ENCODE measurements around the gene DGKK.

Gene DGKK

GRCh38 chrX:50475208-50475607, 4.6 kb upstream of the DGKK start:
- FAIRE-seq (no peak), DNase-seq (ENCODE audit: insufficient read length, low spot score) (no peak)
- TF ChIP-seq, protein P1, sequence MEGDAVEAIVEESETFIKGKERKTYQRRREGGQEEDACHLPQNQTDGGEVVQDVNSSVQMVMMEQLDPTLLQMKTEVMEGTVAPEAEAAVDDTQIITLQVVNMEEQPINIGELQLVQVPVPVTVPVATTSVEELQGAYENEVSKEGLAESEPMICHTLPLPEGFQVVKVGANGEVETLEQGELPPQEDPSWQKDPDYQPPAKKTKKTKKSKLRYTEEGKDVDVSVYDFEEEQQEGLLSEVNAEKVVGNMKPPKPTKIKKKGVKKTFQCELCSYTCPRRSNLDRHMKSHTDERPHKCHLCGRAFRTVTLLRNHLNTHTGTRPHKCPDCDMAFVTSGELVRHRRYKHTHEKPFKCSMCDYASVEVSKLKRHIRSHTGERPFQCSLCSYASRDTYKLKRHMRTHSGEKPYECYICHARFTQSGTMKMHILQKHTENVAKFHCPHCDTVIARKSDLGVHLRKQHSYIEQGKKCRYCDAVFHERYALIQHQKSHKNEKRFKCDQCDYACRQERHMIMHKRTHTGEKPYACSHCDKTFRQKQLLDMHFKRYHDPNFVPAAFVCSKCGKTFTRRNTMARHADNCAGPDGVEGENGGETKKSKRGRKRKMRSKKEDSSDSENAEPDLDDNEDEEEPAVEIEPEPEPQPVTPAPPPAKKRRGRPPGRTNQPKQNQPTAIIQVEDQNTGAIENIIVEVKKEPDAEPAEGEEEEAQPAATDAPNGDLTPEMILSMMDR (IDR thresholded peaks at IDR 0.05; ENCODE audit: insufficient read depth, missing control alignments), result no peak

DNA sequence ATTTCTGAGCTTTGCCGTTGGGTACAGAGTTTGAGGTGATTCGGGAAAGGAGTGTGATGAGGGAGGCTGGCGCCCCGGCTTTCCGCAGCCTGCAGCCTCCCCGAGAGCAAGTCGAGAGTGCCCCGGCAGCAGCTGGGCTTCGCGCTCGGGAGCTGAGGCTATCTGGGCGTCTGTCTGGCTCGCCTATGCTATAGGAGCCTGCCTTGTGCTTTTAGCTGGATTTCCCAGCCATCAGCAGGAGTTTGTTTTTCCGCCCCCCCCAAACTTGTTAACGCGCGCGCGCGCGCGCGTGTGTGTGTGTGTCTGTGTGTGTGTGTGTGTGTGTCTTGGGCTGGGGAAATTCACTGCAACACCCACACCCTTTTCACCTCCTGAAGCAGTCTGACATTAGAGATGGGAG, 765 bp upstream of the DGKK start:
- TF ChIP-seq, protein P1 (IDR thresholded peaks at IDR 0.05; ENCODE audit: insufficient read depth, missing control alignments), result no peak
- no peak for DNase-seq (ENCODE audit: insufficient read length, low spot score)

DNA sequence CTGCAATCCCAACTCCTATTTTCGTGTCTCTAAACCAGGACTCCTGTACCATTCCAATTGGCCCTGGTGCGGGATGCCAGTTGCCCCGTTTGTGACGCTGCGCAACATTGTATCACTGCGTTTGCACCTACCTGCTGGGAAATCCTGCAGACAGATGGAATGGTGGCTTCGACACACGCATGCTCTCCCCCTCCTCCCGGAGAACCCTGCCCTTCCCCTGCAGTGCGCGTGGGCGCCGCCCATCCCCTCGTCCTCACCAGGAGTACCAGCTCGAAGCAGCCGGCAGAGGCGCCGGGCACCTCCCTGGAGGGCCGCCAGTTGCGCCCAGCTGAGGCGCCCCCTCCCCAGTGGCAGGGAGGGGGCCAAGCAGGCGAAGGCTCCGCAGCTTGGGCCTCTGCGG, 1.4 kb downstream of the DGKK start:
- FAIRE-seq, result no peak
- DNase-seq (ENCODE audit: insufficient read length, low spot score), result no peak
- TF ChIP-seq, protein P1 (IDR thresholded peaks at IDR 0.05; ENCODE audit: insufficient read depth, missing control alignments), result no peak

More for the DNA sequence above, 765 bp upstream of the DGKK start:
- no peak for FAIRE-seq

DNA sequence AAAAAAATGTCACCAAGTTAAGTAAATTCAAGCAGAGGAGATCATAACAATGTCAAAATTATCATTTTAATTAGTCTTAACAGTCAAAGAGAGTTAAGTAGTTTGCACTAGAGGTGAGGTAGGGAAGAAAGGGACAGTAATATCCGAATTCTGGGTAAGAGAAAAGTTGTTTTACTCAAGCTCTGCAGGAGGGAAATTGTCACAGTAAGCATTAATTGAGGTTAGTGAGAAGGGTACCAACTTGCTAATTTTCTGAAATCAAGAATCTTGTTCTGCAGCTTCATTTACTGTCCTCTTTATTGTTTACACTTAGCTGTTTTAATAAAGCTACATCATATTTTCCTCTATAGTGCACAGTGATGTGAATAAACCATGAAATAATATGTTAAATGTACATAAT, 11.0 kb downstream of the DGKK start:
- DNase-seq (ENCODE audit: insufficient read length, low spot score), result no peak
- FAIRE-seq, result no peak
- TF ChIP-seq, protein P1 (IDR thresholded peaks at IDR 0.05; ENCODE audit: insufficient read depth, missing control alignments), result no peak

DNA sequence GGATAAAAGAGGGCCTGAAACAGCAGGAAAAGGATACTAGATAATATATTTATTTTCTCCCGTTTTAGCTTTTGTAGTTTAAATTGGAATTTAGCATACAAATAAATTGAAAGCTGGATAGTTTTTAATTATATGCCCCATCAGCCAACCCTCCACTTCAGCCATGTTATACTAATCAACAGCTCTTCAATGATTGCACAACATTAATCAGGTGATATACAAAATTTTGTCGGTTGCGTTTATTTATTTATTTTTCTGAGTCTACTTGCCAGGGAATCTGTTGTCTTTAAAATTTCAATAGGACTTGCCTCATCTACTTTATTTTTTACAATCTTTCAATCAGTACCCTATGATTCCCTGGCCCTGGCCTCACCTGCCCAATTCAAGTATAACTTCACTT, 12.1 kb downstream of the DGKK start:
- FAIRE-seq (no peak), DNase-seq (ENCODE audit: insufficient read length, low spot score) (no peak)
- TF ChIP-seq, protein P1 (IDR thresholded peaks at IDR 0.05; ENCODE audit: insufficient read depth, missing control alignments), result no peak

DNA sequence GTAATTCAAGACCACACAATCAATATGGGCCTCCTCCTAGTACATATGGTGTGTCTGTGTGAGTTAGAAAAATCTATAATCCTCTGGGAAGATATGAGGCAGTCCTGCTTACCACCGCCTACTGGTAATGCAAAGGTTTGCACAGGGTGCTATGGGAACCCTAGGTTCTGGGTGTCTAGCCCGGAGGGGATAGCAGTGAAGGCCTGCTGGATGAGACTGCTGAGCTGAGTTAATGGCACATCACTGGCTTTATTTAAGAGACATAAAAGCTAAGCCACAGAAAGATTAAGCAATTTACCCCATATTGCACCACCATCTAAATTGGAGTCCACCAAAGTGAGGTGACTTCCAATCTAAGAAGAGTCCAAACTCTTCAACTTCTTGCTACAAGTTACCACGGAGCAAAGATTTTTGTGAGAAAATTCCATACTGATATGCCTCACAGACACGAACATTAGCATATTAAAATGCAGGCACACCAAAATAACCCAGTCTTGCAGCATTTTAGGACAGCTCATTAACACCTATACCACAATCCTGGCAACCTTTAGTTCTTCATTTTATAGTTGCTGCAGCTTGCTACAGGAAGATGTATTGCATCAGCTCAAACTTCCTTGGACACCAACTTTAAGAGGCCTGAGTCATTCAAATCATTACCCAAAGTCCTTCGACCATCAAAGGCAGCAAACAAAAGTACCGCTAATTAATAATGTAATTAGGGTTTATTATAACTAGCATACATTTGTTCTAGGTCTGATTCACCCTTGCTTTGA, 13.7 kb downstream of the DGKK start:
- FAIRE-seq, result no peak
- TF ChIP-seq, protein P1 (IDR thresholded peaks at IDR 0.05; ENCODE audit: insufficient read depth, missing control alignments), result no peak
- DNase-seq (ENCODE audit: insufficient read length, low spot score), result no peak

GRCh38 chrX:50452782-50453181, 17.8 kb downstream of the DGKK start:
- FAIRE-seq, result no peak
- no peak for DNase-seq (ENCODE audit: insufficient read length, low spot score)
- TF ChIP-seq, protein P1 (IDR thresholded peaks at IDR 0.05; ENCODE audit: insufficient read depth, missing control alignments), result no peak
